Endothelial cell of umbilical vein (primary cell): ENCODE measurements around the gene MUC22. TPM values are rescaled to one million over a fixed set of nuclear protein-coding genes. Genes with fewer than 3 reads are reported as not detected.

Experiments
- BruUV-seq: library from RNA; stranded (reverse); fragments of 400-500 nt; replicated peaks from 2 replicates; lab custom pipeline; 2021; lab: Mats Ljungman, UMichigan
- CTCF ChIA-PET: fragments of 300-600, 350-600 bp; sonication (Branson Sonifier 250); formaldehyde crosslinking; loops from one replicate; lab custom pipeline; 2021; ENCODE audit warnings: antibody characterized with exemption, inconsistent platforms; lab: Charles Lee
- POLR2A ChIA-PET: fragments of 300-600, 350-600 bp; sonication (Branson Sonifier 250); formaldehyde crosslinking; loops from one replicate; lab custom pipeline; 2021; ENCODE audit warnings: antibody characterized with exemption, inconsistent platforms; lab: Charles Lee
- DNase-seq: peaks from one replicate; pipeline ENCODE4 v3.0.0-alpha.2; 2011; ENCODE audit warnings: low read depth, low spot score
- FAIRE-seq: peaks from 2 replicates; lab custom pipeline; 2011; peaks lifted over from hg19 to GRCh38; lab: Jason Lieb, UNC
- H2AFZ ChIP-seq: 2 replicates; pipeline ENCODE4 v1.6.0; 2012; ENCODE audit warnings: low read depth, low read length, control low read depth, inconsistent platforms
- H3K27ac ChIP-seq: 2 replicates; pipeline ENCODE4 v1.5.1; 2011; ENCODE audit warnings: low read depth, mild to moderate bottlenecking, control low read depth, low read length, moderate library complexity; ENCODE audit not compliant: insufficient read depth
- H3K27me3 ChIP-seq, 2 experiments: 2 replicates each; pipeline versions ENCODE4 v1.6.0 to v1.6.1; 2011; ENCODE audit warnings: low read length in 2 of 2, mixed read lengths in 1 of 2; ENCODE audit not compliant: control insufficient read depth in 2 of 2, insufficient read depth in 2 of 2
- H3K36me3 ChIP-seq, 2 experiments: 2 replicates in 1 of 2; 3 replicates in 1 of 2; pipeline ENCODE4 v1.5.1; 2011; ENCODE audit warnings: low read length in 2 of 2, mild to moderate bottlenecking in 1 of 2, moderate library complexity in 1 of 2; ENCODE audit not compliant: control insufficient read depth in 2 of 2, insufficient read depth in 2 of 2; ENCODE audit errors: extremely low read depth in 1 of 2
- H3K4me1 ChIP-seq: 3 replicates; pipeline ENCODE4 v1.5.1; 2011; ENCODE audit warnings: mild to moderate bottlenecking, low read length; ENCODE audit not compliant: control insufficient read depth, insufficient read depth; ENCODE audit errors: extremely low read depth
- H3K4me2 ChIP-seq: 2 replicates; pipeline ENCODE4 v1.6.1; 2011; ENCODE audit warnings: low read length, control low read depth, mixed read lengths; ENCODE audit not compliant: insufficient read depth
- H3K4me3 ChIP-seq, 3 experiments: fragments of 200-600 bp in 1 of 3; sonication (generic), shearing (Covaris generic) in 1 of 3; replicated peaks in 1 of 3; 2 replicates each; pipeline ENCODE4 v1.5.1; 2011 to 2016; ENCODE audit warnings: control low read depth in 3 of 3, low read length in 3 of 3, mild to moderate bottlenecking in 2 of 3, inconsistent platforms in 1 of 3, low read depth in 1 of 3, moderate library complexity in 1 of 3; ENCODE audit not compliant: insufficient read depth in 1 of 3
- H3K79me2 ChIP-seq: 2 replicates; pipeline ENCODE4 v1.6.0; 2012; ENCODE audit warnings: low read length, inconsistent platforms; ENCODE audit not compliant: control insufficient read depth, insufficient read depth
- H3K9ac ChIP-seq: replicated peaks from 2 replicates; pipeline ENCODE3; 2011; ENCODE audit warnings: low read length, control low read depth; ENCODE audit not compliant: insufficient read depth; ENCODE audit errors: extremely low read depth
- H3K9me1 ChIP-seq: replicated peaks from 3 replicates; pipeline ENCODE4 v1.6.0; 2011; ENCODE audit warnings: mild to moderate bottlenecking, low read length; ENCODE audit not compliant: control insufficient read depth, insufficient read depth; ENCODE audit errors: extremely low read depth
- H3K9me3 ChIP-seq: replicated peaks from 2 replicates; pipeline ENCODE4 v1.5.1; 2012; ENCODE audit warnings: low read length, inconsistent platforms; ENCODE audit not compliant: control insufficient read depth, insufficient read depth
- H4K20me1 ChIP-seq: replicated peaks from 2 replicates; pipeline ENCODE3; 2011; ENCODE audit warnings: mild to moderate bottlenecking, low read length; ENCODE audit not compliant: control insufficient read depth, insufficient read depth; ENCODE audit errors: extremely low read depth
- CTCF ChIP-seq, 2 donors: IDR thresholded peaks; 1 replicate in 1 of 2; 2 replicates in 1 of 2; pipeline ENCODE4 v1.5.1; 2011; ENCODE audit warnings: low read length in 2 of 2, mild to moderate bottlenecking in 2 of 2, moderate library complexity in 2 of 2, control low read depth in 1 of 2, inconsistent platforms in 1 of 2, low read depth in 1 of 2; ENCODE audit not compliant: insufficient read depth in 1 of 2; ENCODE audit errors: extremely low read depth in 1 of 2
- EZH2 ChIP-seq: IDR thresholded peaks from 2 replicates; pipeline ENCODE4 v1.6.1; 2012; ENCODE audit warnings: borderline replicate concordance, low read depth, mild to moderate bottlenecking, moderate library complexity, low read length, inconsistent platforms; ENCODE audit not compliant: severe bottlenecking
- FOS ChIP-seq: IDR thresholded peaks from 2 replicates; pipeline ENCODE4 v1.6.1; 2011; ENCODE audit warnings: mild to moderate bottlenecking, low read length, moderate library complexity, borderline replicate concordance; ENCODE audit not compliant: insufficient read depth
- GATA2 ChIP-seq: IDR thresholded peaks from 2 replicates; pipeline ENCODE4 v1.7.0; 2011; ENCODE audit warnings: low read depth, mild to moderate bottlenecking, moderate library complexity, mixed read lengths, low read length; ENCODE audit not compliant: insufficient read length, insufficient read depth
- JUN ChIP-seq: IDR thresholded peaks from 2 replicates; pipeline ENCODE4 v1.6.1; 2011; ENCODE audit warnings: borderline replicate concordance, low read depth; ENCODE audit not compliant: insufficient read length, insufficient read depth
- MAX ChIP-seq: IDR thresholded peaks from 2 replicates; pipeline ENCODE4 v1.6.1; 2011; ENCODE audit not compliant: insufficient read depth, insufficient read length
- MYC ChIP-seq: IDR thresholded peaks from one replicate; pipeline ENCODE4 v1.6.1; 2011; ENCODE audit warnings: mild to moderate bottlenecking, low read depth, low read length
- POLR2A ChIP-seq: IDR thresholded peaks from 2 replicates; pipeline ENCODE4 v1.6.1; 2012; ENCODE audit warnings: low read depth, mild to moderate bottlenecking, control low read depth, low read length
- POLR2AphosphoS5 ChIP-seq: IDR thresholded peaks from 2 replicates; pipeline ENCODE4 v1.6.1; 2012; ENCODE audit warnings: low read depth, mild to moderate bottlenecking, control low read depth, low read length, moderate library complexity; ENCODE audit not compliant: insufficient read depth
- dilution Hi-C: fragments of 300-500 bp; cut with MboI; formaldehyde crosslinking; loops from one replicate; pipeline ENCODE4 v1.15.0; 2019; ENCODE audit warnings: low sequenced_read_pairs; ENCODE audit not compliant: extremely low pct_ligation_motif_present
- intact Hi-C: fragments of 100-400 bp; cut with micrococcal nuclease; formaldehyde crosslinking; loops from one replicate; pipeline ENCODE4 v1.10.0; 2022
- polyA plus RNA-seq, 4 experiments: library from polyadenylated mRNA; depleted of rRNA in 3 of 4; stranded (reverse) in 3 of 4; unstranded in 1 of 4; fragments of >200 nt; gene quantifications; 2 replicates each; pipeline versions ENCODE4 v1.2.1 to v1.2.3, GENCODE V29; 2011 to 2012; ENCODE audit warnings: missing spikeins in 1 of 4
- total RNA-seq: library from RNA; stranded (reverse); gene quantifications from 2 replicates; pipeline ENCODE4 v1.2.3, GENCODE V29; 2021

MUC22 gene
- total and polyA plus RNA-seq, 2 donors (not counting 3 experiments of a cell fraction or from before 2014, with no cell fraction given), result not detected

GRCh38 chr6:30972816-30973215 is 37.5 kb upstream of the MUC22 start:
- dilution Hi-C loops, result no loop called here
- TF ChIP-seq EZH2, result no peak
- TF ChIP-seq CTCF (IDR thresholded peaks at IDR 0.05; ENCODE audit: extremely low read depth in 1 of 2, insufficient read depth in 1 of 2, low read depth in 1 of 2, low read length in 2 of 2), result no peak
- no peak for TF ChIP-seq FOS
- TF ChIP-seq GATA2, result no peak
- TF ChIP-seq JUN, result no peak
- TF ChIP-seq MAX, result no peak
- TF ChIP-seq POLR2AphosphoS5, result no peak
- no peak for TF ChIP-seq MYC
- no peak for TF ChIP-seq POLR2A
- Histone ChIP-seq H3K27ac (no peak overlapping the region), H3K9me1 (no peaks in the 10 kb centered on the region), H3K9ac (no peak overlapping the region), H3K4me2 (no peak overlapping the region), H2AFZ (no peak overlapping the region), H3K4me3 (no peak overlapping the region), H3K4me1 (no peaks in the 10 kb centered on the region), H3K27me3 (peaks cover 2 to 7% of the 10 kb centered on the region in 2 experiments), H3K9me3 (no peaks in the 10 kb centered on the region), H3K36me3 (no peaks in the 10 kb centered on the region), H4K20me1 (no peaks in the 10 kb centered on the region), H3K79me2 (no peaks in the 10 kb centered on the region)
- FAIRE-seq (no peak), DNase-seq (no peak)
- intact Hi-C loops, result no loop called here
- ChIA-PET POLR2A (no interaction called here), CTCF (interaction anchor here (1.1 kb wide), 1 partner anchor 30 kb away, joined by 3 read pairs; no protein-coding TSS in a partner anchor)
- no TSS peak for BruUV-seq
